ENCODE measurements around the gene MUL1.

MUL1 gene

GRCh38 chr1:20507564-20508410 lies at the start of gene MUL1:
Gene MUL1, minus strand, starts transcription at chr1:20508151. Its CDS starts 127 bp downstream, at chr1:20508024.
- peak; percentile 95 for DNase-seq (ENCODE audit: extremely low spot score, insufficient read length, low read depth)
- peak; percentile 92 for FAIRE-seq

- DNase-seq (ENCODE audit: extremely low spot score, insufficient read length, low read depth), result no peak
- FAIRE-seq, result no peak
Measured at GRCh38 chr1:20555758-20556120, 47.8 kb upstream of the MUL1 start.

GRCh38 chr1:20555025-20555757 lies 47.2 kb upstream of the MUL1 start:
- no peak for DNase-seq (ENCODE audit: extremely low spot score, insufficient read length, low read depth)
- FAIRE-seq, result no peak

DNA sequence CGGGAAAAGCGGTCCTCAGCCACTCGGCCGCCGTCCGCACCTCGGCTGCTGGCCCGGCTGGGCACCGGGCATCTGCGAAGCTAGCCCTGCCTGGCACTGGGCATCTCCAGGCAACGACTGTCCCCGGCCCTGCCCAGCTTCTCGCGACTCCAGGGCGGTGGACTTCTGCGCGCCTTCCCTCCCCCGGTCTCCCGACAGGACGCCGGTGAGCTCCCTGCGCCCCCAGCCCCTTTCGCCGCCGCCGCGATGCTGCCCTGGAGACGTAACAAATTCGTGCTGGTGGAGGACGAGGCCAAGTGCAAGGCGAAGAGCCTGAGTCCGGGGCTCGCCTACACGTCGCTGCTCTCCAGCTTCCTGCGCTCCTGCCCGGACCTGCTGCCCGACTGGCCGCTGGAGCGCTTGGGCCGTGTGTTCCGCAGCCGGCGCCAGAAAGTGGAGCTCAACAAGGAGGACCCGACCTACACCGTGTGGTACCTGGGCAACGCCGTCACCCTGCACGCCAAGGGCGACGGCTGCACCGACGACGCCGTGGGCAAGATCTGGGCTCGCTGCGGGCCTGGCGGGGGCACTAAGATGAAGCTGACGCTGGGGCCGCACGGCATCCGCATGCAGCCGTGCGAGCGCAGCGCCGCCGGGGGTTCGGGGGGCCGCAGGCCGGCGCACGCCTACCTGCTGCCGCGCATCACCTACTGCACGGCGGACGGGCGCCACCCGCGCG lies 44.9 kb upstream of the MUL1 start:
- no peak for DNase-seq (ENCODE audit: extremely low spot score, insufficient read length, low read depth)
- FAIRE-seq, result no peak

- DNase-seq (ENCODE audit: extremely low spot score, insufficient read length, low read depth) (no peak), FAIRE-seq (no peak)
Measured at GRCh38 chr1:20551945-20552727, 44.2 kb upstream of the MUL1 start, which contains the start of gene FAM43B. Gene FAM43B, plus strand, starts transcription at chr1:20552573. Its CDS starts 401 bp downstream, at chr1:20552974.

DNA sequence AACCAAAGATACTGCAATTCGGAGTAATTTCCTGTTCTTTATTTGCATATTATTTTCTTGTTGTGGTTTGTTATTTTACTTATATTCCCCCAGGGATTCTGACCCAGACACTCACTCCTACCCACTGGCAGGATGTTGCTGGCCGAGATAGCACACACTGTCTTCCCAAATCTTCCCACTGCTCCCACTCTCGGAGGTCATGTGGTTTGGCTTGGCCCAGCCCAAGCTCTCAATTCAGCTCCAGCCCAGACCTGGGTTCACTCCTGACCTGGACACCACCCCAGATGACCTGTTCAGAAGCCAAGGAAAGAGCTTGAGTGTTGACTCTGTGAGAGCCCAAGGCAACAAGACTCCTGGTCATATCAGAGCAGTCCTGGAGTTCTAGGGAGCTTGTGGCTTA lies 43.2 kb upstream of the MUL1 start:
- FAIRE-seq (no peak), DNase-seq (ENCODE audit: extremely low spot score, insufficient read length, low read depth) (no peak)

- FAIRE-seq (no peak), DNase-seq (ENCODE audit: extremely low spot score, insufficient read length, low read depth) (no peak)
Measured at GRCh38 chr1:20546637-20547036, 38.7 kb upstream of the MUL1 start.

DNA sequence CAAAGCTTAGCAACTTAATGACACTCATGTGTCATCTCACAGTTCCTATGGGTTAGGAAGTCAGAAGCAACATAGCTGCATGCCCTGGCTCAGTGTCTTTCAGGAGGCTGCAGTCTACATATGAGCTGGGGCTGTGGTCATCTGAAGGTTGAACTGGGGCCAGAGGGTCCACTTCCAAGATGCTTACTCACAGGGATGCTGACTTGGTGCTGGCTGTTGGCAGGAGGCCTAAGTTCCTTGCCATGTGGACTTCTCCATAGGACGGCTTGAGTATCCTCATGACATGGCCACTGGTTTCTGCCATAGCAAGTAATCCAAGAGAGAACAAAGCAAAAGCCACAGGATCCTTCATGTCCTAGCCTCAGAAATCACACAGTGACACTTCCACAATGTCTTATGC lies 32.3 kb upstream of the MUL1 start:
- FAIRE-seq, result no peak
- DNase-seq (ENCODE audit: extremely low spot score, insufficient read length, low read depth), result no peak

GRCh38 chr1:20538760-20539551 lies 31.0 kb upstream of the MUL1 start:
- FAIRE-seq, result no peak
- DNase-seq (ENCODE audit: extremely low spot score, insufficient read length, low read depth), result no peak

DNA sequence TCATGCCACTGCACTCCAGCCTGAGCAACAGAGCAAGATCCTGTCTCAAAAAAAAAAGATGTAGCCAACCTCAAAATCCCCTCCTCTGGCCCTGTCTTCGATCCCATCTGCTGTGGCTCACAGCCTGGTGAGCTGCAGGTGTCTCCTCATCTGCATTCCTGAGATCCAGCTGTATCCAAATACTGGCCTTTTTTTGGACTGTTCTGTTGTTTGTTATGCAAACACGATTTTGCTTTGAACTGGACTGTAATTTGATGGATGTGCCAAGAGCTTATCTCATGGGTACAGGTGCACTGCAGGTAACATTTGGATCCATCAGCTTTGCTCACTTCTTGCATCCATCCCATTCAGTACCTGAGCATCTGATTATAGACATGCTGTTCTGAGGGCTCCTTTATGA lies 30.3 kb upstream of the MUL1 start:
- no peak for FAIRE-seq

GRCh38 chr1:20534659-20535417 lies 26.9 kb upstream of the MUL1 start:
- FAIRE-seq, result no peak
- DNase-seq (ENCODE audit: extremely low spot score, insufficient read length, low read depth), result no peak

More for the DNA sequence above, 30.3 kb upstream of the MUL1 start:
- DNase-seq (ENCODE audit: extremely low spot score, insufficient read length, low read depth), result no peak

DNA sequence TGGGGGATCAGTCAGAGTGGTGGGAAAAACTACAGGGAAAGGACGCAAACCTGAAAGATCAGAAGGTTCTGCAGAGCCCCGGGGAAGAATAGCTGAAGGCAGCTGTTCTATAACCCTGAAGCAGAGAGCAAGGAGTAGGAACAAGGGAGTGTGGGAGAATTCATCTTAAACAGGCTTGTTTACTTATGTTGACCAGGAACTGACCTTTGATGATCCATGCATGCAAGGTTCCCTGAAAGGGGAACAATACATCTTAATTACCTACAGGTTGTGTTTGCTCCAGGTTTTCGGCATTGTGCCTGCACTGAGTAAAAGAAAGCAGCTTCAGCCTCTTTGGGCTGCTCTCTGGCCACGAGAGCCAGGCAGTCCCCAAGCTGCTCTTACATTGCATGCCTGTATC lies 25.7 kb upstream of the MUL1 start:
- FAIRE-seq, result no peak
- no peak for DNase-seq (ENCODE audit: extremely low spot score, insufficient read length, low read depth)

GRCh38 chr1:20530901-20531300 lies 22.9 kb upstream of the MUL1 start:
- DNase-seq (ENCODE audit: extremely low spot score, insufficient read length, low read depth), result no peak
- no peak for FAIRE-seq

DNA sequence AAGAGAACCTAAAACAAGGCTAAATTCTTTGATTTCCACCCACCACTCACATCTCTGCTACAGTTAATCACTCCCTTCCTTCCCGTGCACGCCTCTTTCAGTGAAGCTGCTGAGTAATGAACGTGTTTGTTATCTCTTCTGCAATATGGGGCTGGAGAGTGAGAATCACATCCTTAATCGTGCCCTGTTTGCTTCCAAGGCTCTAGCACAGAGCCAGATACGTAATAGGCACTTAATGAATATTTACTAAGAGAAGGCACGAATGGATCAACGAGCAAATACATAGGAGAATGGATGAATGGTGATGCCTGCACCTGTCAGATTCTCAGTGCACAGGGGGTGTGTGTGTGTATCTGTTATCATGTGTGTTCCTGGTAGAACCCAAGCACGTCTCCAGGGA lies 22.4 kb upstream of the MUL1 start:
- DNase-seq (ENCODE audit: extremely low spot score, insufficient read length, low read depth) (no peak), FAIRE-seq (no peak)

DNA sequence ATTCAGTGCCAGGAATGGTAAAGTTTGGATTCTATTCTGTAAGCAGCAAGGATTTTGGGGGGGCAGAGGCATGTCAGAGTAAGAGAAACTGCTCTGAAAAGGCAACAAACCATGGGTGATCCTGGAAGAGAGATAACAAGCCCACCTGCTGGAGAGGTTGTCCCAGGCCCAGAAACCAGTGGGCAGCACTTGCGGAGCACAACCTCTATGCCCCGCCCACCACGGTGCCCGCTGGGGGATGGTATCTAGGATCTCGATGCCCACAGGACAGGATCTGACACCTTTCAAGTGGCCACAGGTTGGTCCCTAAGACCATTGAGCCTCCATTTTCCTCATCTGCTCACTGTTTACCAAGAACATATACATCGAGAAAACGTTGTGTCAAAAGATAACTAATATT lies 20.3 kb upstream of the MUL1 start:
- FAIRE-seq, result no peak
- no peak for DNase-seq (ENCODE audit: extremely low spot score, insufficient read length, low read depth)

- DNase-seq (ENCODE audit: extremely low spot score, insufficient read length, low read depth), result no peak
- no peak for FAIRE-seq
Measured at GRCh38 chr1:20526267-20526666, 18.3 kb upstream of the MUL1 start.

DNA sequence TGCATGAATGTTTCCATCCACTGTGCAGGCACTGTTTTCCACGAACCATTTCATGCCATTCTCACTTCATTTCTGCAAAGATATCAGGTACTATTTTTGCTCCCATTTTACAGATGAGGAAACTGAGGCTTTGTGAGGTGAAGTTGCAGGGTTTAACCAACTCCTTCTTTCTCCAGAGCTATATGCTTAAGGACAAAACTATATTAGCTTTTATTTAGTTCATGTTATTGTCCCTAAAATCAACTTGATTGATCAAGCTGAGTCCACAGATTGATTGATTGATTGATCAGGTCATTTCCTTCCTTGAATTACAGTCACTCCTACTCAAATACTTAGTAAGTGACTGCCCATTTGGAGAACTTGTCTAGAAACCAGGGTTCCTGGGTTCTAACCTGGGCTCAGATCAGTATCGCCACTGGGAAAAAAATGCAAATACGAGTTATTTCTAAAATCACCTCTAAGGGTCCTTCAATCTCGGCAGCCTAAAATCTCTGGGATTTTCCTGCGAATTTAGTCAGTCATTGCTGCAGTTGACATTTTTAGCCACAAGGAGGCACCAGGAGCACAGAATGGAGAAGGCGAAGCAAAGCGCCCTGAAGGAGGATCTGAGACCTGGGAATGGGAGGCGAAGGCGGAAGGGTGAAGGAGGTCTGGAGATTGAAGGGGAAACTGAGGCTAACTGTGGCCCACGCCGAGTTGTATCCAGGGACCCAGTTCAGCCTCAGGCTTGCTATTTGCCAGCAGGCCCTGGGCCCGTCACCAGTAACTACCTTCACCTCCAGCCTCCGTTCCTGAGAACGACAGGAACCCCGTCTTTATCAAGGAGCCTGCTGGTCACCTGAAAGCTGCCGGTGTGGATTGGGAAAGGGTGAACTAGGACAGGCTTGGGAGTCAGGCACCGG lies 14.3 kb upstream of the MUL1 start:
- FAIRE-seq, result peak; percentile 72
- DNase-seq (ENCODE audit: extremely low spot score, insufficient read length, low read depth), result no peak
